MM.1S (cell line): ENCODE results near the gene SH3GL3.

Experiments
- DNase-seq: peaks from one replicate; pipeline ENCODE4 v3.0.0-alpha.2; 2015
- H2AFZ ChIP-seq: fragments of 300-600 bp; sonication (generic); 2 replicates; pipeline ENCODE4 v1.6.0; 2016; ENCODE audit warnings: antibody characterized with exemption, low read length
- H3F3A ChIP-seq: fragments of 300-600 bp; sonication (generic); 2 replicates; pipeline ENCODE4 v1.6.1; 2016; ENCODE audit warnings: mild to moderate bottlenecking, antibody characterized with exemption, low read length, moderate library complexity, mixed read lengths; ENCODE audit not compliant: insufficient read depth
- H3K27ac ChIP-seq: fragments of 300-600 bp; sonication (generic); 2 replicates; pipeline ENCODE4 v1.5.1; 2016; ENCODE audit warnings: mild to moderate bottlenecking, low read length
- H3K27me3 ChIP-seq: fragments of 300-600 bp; sonication (generic); replicated peaks from 2 replicates; pipeline ENCODE4 v1.6.0; 2016; ENCODE audit warnings: low read length; ENCODE audit not compliant: insufficient read depth
- H3K36me3 ChIP-seq: fragments of 300-600 bp; sonication (generic); replicated peaks from 2 replicates; pipeline ENCODE4 v1.6.1; 2016; ENCODE audit warnings: mild to moderate bottlenecking, low read length, mixed read lengths; ENCODE audit not compliant: insufficient read depth
- H3K4me1 ChIP-seq: fragments of 300-600 bp; sonication (generic); 2 replicates; pipeline ENCODE4 v1.6.1; 2016; ENCODE audit warnings: low read length, mixed read lengths
- H3K4me2 ChIP-seq: fragments of 300-600 bp; sonication (generic); 2 replicates; pipeline ENCODE4 v1.6.0; 2016; ENCODE audit warnings: low read depth, low read length
- H3K4me3 ChIP-seq: fragments of 300-600 bp; sonication (generic); 2 replicates; pipeline ENCODE4 v1.5.1; 2016; ENCODE audit warnings: low read length, mixed read lengths
- H3K79me2 ChIP-seq: fragments of 300-600 bp; sonication (generic); 2 replicates; pipeline ENCODE4 v1.6.1; 2016; ENCODE audit warnings: mixed run types, low read length, mixed read lengths
- H3K9ac ChIP-seq: fragments of 300-600 bp; sonication (generic); 2 replicates; pipeline ENCODE4 v1.6.1; 2016; ENCODE audit warnings: low read length, mixed read lengths
- H3K9me2 ChIP-seq: fragments of 300-600 bp; sonication (generic); replicated peaks from 2 replicates; pipeline ENCODE4 v1.6.1; 2016; ENCODE audit warnings: mild to moderate bottlenecking, low read length, mixed read lengths; ENCODE audit not compliant: insufficient read depth
- H3K9me3 ChIP-seq: fragments of 300-600 bp; sonication (generic); replicated peaks from 2 replicates; pipeline ENCODE4 v1.6.1; 2016; ENCODE audit warnings: mild to moderate bottlenecking, low read length, mixed read lengths; ENCODE audit not compliant: insufficient read depth
- H4K20me1 ChIP-seq: fragments of 300-600 bp; sonication (generic); 2 replicates; pipeline ENCODE4 v1.6.1; 2016; ENCODE audit warnings: mild to moderate bottlenecking, low read length, moderate library complexity, mixed read lengths; ENCODE audit not compliant: insufficient read depth
- CTCF ChIP-seq: fragments of 300-600 bp; sonication (generic); IDR thresholded peaks from 2 replicates; pipeline ENCODE4 v1.5.1; 2016; ENCODE audit warnings: antibody characterized with exemption, low read length, mixed read lengths
- EZH2 ChIP-seq: fragments of 300-600 bp; sonication (generic); optimal IDR thresholded peaks from 2 replicates; pipeline ENCODE3; 2017; ENCODE audit warnings: low read depth, mild to moderate bottlenecking, antibody characterized with exemption, low read length, mixed read lengths
- EZH2phosphoT487 ChIP-seq: fragments of 300-600 bp; sonication (generic); IDR thresholded peaks from 2 replicates; pipeline ENCODE4 v1.6.1; 2018; ENCODE audit warnings: antibody characterized with exemption, low read length

Gene SH3GL3

GRCh38 chr15:83424101-83424500 lies 23.0 kb upstream of the SH3GL3 start:
- Histone ChIP-seq H3K4me2 (no peak overlapping the region), H3K79me2 (no peaks in the 10 kb centered on the region), H3K9ac (no peak overlapping the region), H3K36me3 (no peaks in the 10 kb centered on the region), H3K27ac (no peak overlapping the region), H3K9me2 (no peaks in the 10 kb centered on the region), H3K4me1 (no peaks in the 10 kb centered on the region), H3K9me3 (no peaks in the 10 kb centered on the region), H3K27me3 (no peaks in the 10 kb centered on the region), H3K4me3 (no peak overlapping the region), H2AFZ (no peak overlapping the region), H4K20me1 (no peaks in the 10 kb centered on the region), H3F3A (no peaks in the 10 kb centered on the region)
- TF ChIP-seq CTCF, result no peak
- no peak for TF ChIP-seq EZH2
- no peak for TF ChIP-seq EZH2phosphoT487
- no peak for DNase-seq

- no peak for TF ChIP-seq CTCF
- no peak for TF ChIP-seq EZH2phosphoT487
- TF ChIP-seq EZH2, result no peak
- H3K27ac ChIP-seq, result no peak overlapping the region
- DNase-seq, result no peak
These were observed 16.7 kb upstream of the SH3GL3 start for GRCh38 chr15:83430441-83430840.

GRCh38 chr15:83431521-83431920 lies 15.6 kb upstream of the SH3GL3 start:
- H3K4me1 ChIP-seq, result no peaks in the 10 kb centered on the region
- H3K9me2 ChIP-seq, result no peaks in the 10 kb centered on the region
- no peak overlapping the region for H3K27ac ChIP-seq
- no peaks in the 10 kb centered on the region for H4K20me1 ChIP-seq
- H3K4me3 ChIP-seq, result no peak overlapping the region
- no peak overlapping the region for H3K9ac ChIP-seq
- no peaks in the 10 kb centered on the region for H3K79me2 ChIP-seq
- H3K4me2 ChIP-seq, result no peak overlapping the region
- TF ChIP-seq EZH2, result no peak
- no peak for TF ChIP-seq EZH2phosphoT487
- no peak for TF ChIP-seq CTCF
- H3K9me3 ChIP-seq, result no peaks in the 10 kb centered on the region
- H3K36me3 ChIP-seq, result no peaks in the 10 kb centered on the region
- H3K27me3 ChIP-seq, result no peaks in the 10 kb centered on the region
- H3F3A ChIP-seq, result no peaks in the 10 kb centered on the region
- no peak for DNase-seq
- H2AFZ ChIP-seq, result no peak overlapping the region

More at GRCh38 chr15:83430441-83430840, 16.7 kb upstream of the SH3GL3 start:
- Histone ChIP-seq H3K4me1 (no peaks in the 10 kb centered on the region), H3K9ac (no peak overlapping the region), H3K4me3 (no peak overlapping the region), H2AFZ (no peak overlapping the region), H3K9me3 (no peaks in the 10 kb centered on the region), H3K4me2 (no peak overlapping the region), H4K20me1 (no peaks in the 10 kb centered on the region), H3K27me3 (no peaks in the 10 kb centered on the region), H3K9me2 (no peaks in the 10 kb centered on the region), H3K79me2 (no peaks in the 10 kb centered on the region), H3F3A (no peaks in the 10 kb centered on the region), H3K36me3 (no peaks in the 10 kb centered on the region)
